ENCODE results near the gene CLASP1.

CLASP1 gene

GRCh38 chr2:121362774-121363173 is 286.5 kb downstream of the CLASP1 start:
- no peaks in the 10 kb centered on the region for H3K4me1 Mint-ChIP-seq
- H3K9me3 Mint-ChIP-seq = no peaks in the 10 kb centered on the region
- no peak for TF ChIP-seq CTCF (IDR thresholded peaks at IDR 0.05; ENCODE audit: unreplicated experiment in 3 of 3)
- H3K36me3 Mint-ChIP-seq (ENCODE audit: low read depth) = peaks cover 53% of the 10 kb centered on the region
- no peak overlapping the region for H3K4me3 Mint-ChIP-seq
- no peak overlapping the region for H3K27ac Mint-ChIP-seq
- no peaks in the 10 kb centered on the region for H3K27me3 Mint-ChIP-seq (ENCODE audit: low read depth)

GRCh38 chr2:121362226-121362625 is 287.0 kb downstream of the CLASP1 start:
- H3K36me3 Mint-ChIP-seq (ENCODE audit: low read depth) = peaks cover 53% of the 10 kb centered on the region
- H3K27ac Mint-ChIP-seq = no peak overlapping the region
- no peaks in the 10 kb centered on the region for H3K27me3 Mint-ChIP-seq (ENCODE audit: low read depth)
- no peaks in the 10 kb centered on the region for H3K9me3 Mint-ChIP-seq
- no peak for TF ChIP-seq CTCF (IDR thresholded peaks at IDR 0.05; ENCODE audit: unreplicated experiment in 3 of 3)
- H3K4me1 Mint-ChIP-seq = no peaks in the 10 kb centered on the region
- no peak overlapping the region for H3K4me3 Mint-ChIP-seq

- Mint-ChIP-seq H3K9me3 (no peaks in the 10 kb centered on the region), H3K4me3 (no peak overlapping the region), H3K4me1 (no peaks in the 10 kb centered on the region), H3K27ac (no peak overlapping the region), H3K27me3 (ENCODE audit: low read depth) (no peaks in the 10 kb centered on the region), H3K36me3 (ENCODE audit: low read depth) (peaks cover 49% of the 10 kb centered on the region)
- TF ChIP-seq CTCF (IDR thresholded peaks at IDR 0.05; ENCODE audit: unreplicated experiment in 3 of 3) = no peak
These were observed 288.5 kb downstream of the CLASP1 start for GRCh38 chr2:121360566-121361300.

GRCh38 chr2:121359716-121360565 is 289.3 kb downstream of the CLASP1 start:
- H3K36me3 Mint-ChIP-seq (ENCODE audit: low read depth) = peaks cover 45% of the 10 kb centered on the region
- H3K4me1 Mint-ChIP-seq = no peaks in the 10 kb centered on the region
- no peak for TF ChIP-seq CTCF (IDR thresholded peaks at IDR 0.05; ENCODE audit: unreplicated experiment in 3 of 3)
- H3K27me3 Mint-ChIP-seq (ENCODE audit: low read depth) = no peaks in the 10 kb centered on the region
- H3K9me3 Mint-ChIP-seq = no peaks in the 10 kb centered on the region
- H3K27ac Mint-ChIP-seq = no peak overlapping the region
- H3K4me3 Mint-ChIP-seq = no peak overlapping the region

GRCh38 chr2:121359170-121359569 is 290.1 kb downstream of the CLASP1 start:
- Mint-ChIP-seq H3K27ac (no peak overlapping the region), H3K4me1 (no peaks in the 10 kb centered on the region), H3K4me3 (no peak overlapping the region), H3K27me3 (ENCODE audit: low read depth) (no peaks in the 10 kb centered on the region), H3K9me3 (no peaks in the 10 kb centered on the region), H3K36me3 (ENCODE audit: low read depth) (peaks cover 50% of the 10 kb centered on the region)
- TF ChIP-seq CTCF (IDR thresholded peaks at IDR 0.05; ENCODE audit: unreplicated experiment in 3 of 3) = no peak
